ENCODE results near the gene TSPAN15. TPM values are rescaled to one million over a fixed set of nuclear protein-coding genes. Genes with fewer than 3 reads are reported as not detected.

The TSPAN15 gene
- total RNA-seq, 2 donors from 2014 or later = 142 to 145 TPM

DNA sequence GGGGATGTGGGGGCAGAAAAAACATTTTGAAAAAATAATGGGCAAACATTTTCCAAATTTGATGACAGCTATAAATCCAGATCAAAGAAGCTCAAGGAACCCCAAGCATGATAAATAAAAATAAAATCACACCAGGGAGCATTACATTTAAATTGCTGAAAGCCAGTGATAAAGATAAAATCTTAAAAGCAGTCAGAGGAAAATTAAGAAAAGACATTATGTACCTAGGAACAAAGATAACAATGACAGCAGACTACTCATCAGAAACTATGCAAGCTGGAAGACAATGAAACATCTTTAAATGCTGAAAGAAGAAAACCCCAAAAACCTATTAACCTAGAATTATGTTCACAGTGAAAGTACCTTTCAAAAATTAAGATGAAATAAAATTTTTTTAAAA lies 98.7 kb downstream of the TSPAN15 start:
- ATAC-seq = no peak
- intact Hi-C loops (cut with DNase I, micrococcal nuclease) = no loop called here
- DNase-seq = no peak

GRCh38 chr10:69552268-69552667 lies 101.0 kb downstream of the TSPAN15 start:
- ATAC-seq (no peak), DNase-seq (no peak)
- intact Hi-C loops (cut with DNase I, micrococcal nuclease) = no loop called here

- no peak for ATAC-seq
- intact Hi-C loops (cut with DNase I, micrococcal nuclease) = no loop called here
- no peak for DNase-seq
Observed at GRCh38 chr10:69553328-69553727, 102.1 kb downstream of the TSPAN15 start.

DNA sequence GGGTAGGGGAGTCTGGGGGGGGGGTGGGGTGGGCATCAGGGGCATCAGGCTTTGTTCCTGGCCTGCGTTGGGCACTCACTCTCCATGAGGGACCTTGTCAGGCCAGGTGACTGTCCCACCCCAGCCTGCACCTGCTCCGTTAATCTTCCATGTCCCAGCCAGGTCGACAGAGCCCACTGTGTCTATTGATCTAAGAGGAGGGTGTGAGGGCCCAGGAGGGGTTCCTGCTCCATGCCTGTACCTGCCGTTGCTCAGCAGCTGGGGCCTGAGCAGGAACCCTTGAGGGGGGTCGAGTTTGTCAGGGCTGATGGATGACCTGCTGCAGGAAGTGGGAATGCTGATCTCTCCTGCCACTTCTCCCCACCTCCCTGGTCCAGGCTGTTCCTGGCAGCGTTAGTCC lies 103.3 kb downstream of the TSPAN15 start:
- intact Hi-C loops (cut with DNase I, micrococcal nuclease) = no loop called here
- no peak for ATAC-seq
- no peak for DNase-seq

Other genes starting within 250 kb of the TSPAN15 start
- 10 to 100 TPM; 24.9 to 37.8 TPM for gene HKDC1, start 231.1 kb upstream of the TSPAN15 start, total RNA-seq
- gene HK1, start 173.0 kb upstream of the TSPAN15 start, total RNA-seq = 10 to 100 TPM; 64.1 to 90.4 TPM
- gene TACR2, start 34.5 kb upstream of the TSPAN15 start, total RNA-seq = 10 to 100 TPM in 1 of 2 donors, under 1 TPM in 1; 0.61 to 26.8 TPM
- gene NEUROG3, start 122.0 kb downstream of the TSPAN15 start, total RNA-seq = 1 to 10 TPM in 1 of 2 donors, under 1 TPM in 1; 0.81 to 2.4 TPM
- gene FAM241B, start 178.8 kb downstream of the TSPAN15 start, total RNA-seq = 1 to 10 TPM; 1.7 to 3.2 TPM